Measurements from ENCODE around the gene SEM1.
"Not testable (repeated sequence)": the region's sequence is repeated elsewhere in the genome, so short reads cannot be mapped to it uniquely, and the experiment has no call there.

SEM1 gene

GRCh38 chr7:96723622-96724021 is 14.0 kb upstream of the SEM1 start:
- Mint-ChIP-seq H3K27ac (no peak overlapping the region), H3K9me3 (no peaks in the 10 kb centered on the region), H3K27me3 (ENCODE audit: low read depth, poor library complexity) (peaks cover 8% of the 10 kb centered on the region), H3K36me3 (ENCODE audit: low read depth) (no peaks in the 10 kb centered on the region), H3K4me3 (no peak overlapping the region), H3K4me1 (no peaks in the 10 kb centered on the region)
- no peak for TF ChIP-seq CTCF (IDR thresholded peaks at IDR 0.05)
- DNase-seq = no peak

GRCh38 chr7:96722928-96723327 is 13.3 kb upstream of the SEM1 start:
- H3K36me3 Mint-ChIP-seq (ENCODE audit: low read depth); DNase-seq; H3K9me3 Mint-ChIP-seq; H3K4me1 Mint-ChIP-seq; H3K4me3 Mint-ChIP-seq; H3K27me3 Mint-ChIP-seq (ENCODE audit: low read depth, poor library complexity); H3K27ac Mint-ChIP-seq: not testable (repeated sequence)

GRCh38 chr7:96720843-96721242 is 11.2 kb upstream of the SEM1 start:
- H3K4me1 Mint-ChIP-seq = no peaks in the 10 kb centered on the region
- no peak overlapping the region for H3K27ac Mint-ChIP-seq
- no peaks in the 10 kb centered on the region for H3K36me3 Mint-ChIP-seq (ENCODE audit: low read depth)
- no peak for DNase-seq
- no peak for TF ChIP-seq CTCF (IDR thresholded peaks at IDR 0.05)
- H3K9me3 Mint-ChIP-seq = no peaks in the 10 kb centered on the region
- H3K4me3 Mint-ChIP-seq = no peak overlapping the region
- H3K27me3 Mint-ChIP-seq (ENCODE audit: low read depth, poor library complexity) = peaks cover 23% of the 10 kb centered on the region

GRCh38 chr7:96719164-96719563 is 9.5 kb upstream of the SEM1 start:
- no peak for TF ChIP-seq CTCF (IDR thresholded peaks at IDR 0.05)
- H3K27ac Mint-ChIP-seq = no peak overlapping the region
- H3K27me3 Mint-ChIP-seq (ENCODE audit: low read depth, poor library complexity) = peaks cover 20% of the 10 kb centered on the region
- peaks cover 1% of the 10 kb centered on the region for H3K9me3 Mint-ChIP-seq
- H3K4me1 Mint-ChIP-seq = no peaks in the 10 kb centered on the region
- no peak overlapping the region for H3K4me3 Mint-ChIP-seq
- DNase-seq = no peak
- no peaks in the 10 kb centered on the region for H3K36me3 Mint-ChIP-seq (ENCODE audit: low read depth)

- Mint-ChIP-seq H3K27me3 (ENCODE audit: low read depth, poor library complexity) (peaks cover 18% of the 10 kb centered on the region), H3K9me3 (peaks cover 9% of the 10 kb centered on the region), H3K27ac (no peak overlapping the region), H3K36me3 (ENCODE audit: low read depth) (no peaks in the 10 kb centered on the region), H3K4me1 (no peaks in the 10 kb centered on the region), H3K4me3 (no peak overlapping the region)
- no peak for TF ChIP-seq CTCF (IDR thresholded peaks at IDR 0.05)
- DNase-seq = no peak
Observed at GRCh38 chr7:96718107-96719003, 8.7 kb upstream of the SEM1 start.

GRCh38 chr7:96713037-96713436 is 3.4 kb upstream of the SEM1 start:
- Mint-ChIP-seq H3K9me3 (peaks cover 42% of the 10 kb centered on the region), H3K36me3 (ENCODE audit: low read depth) (peaks cover 12% of the 10 kb centered on the region), H3K4me3 (no peak overlapping the region), H3K27me3 (ENCODE audit: low read depth, poor library complexity) (peaks cover 15% of the 10 kb centered on the region), H3K4me1 (peaks cover 16% of the 10 kb centered on the region), H3K27ac (no peak overlapping the region)
- no peak for DNase-seq
- no peak for TF ChIP-seq CTCF (IDR thresholded peaks at IDR 0.05)

Measured in nephron progenitor cell (in vitro differentiated cells).